Transverse colon (tissue), 3 donors: Measurements from ENCODE around the gene HERC4.

ENCODE experiments used
- CTCF ChIP-seq, 5 experiments: fragments of 200-600 bp in 3 of 5; fragments of 450-650 bp in 2 of 5; sonication (generic) in 3 of 5; IDR thresholded peaks; 1 replicate in 2 of 5; 2 replicates in 3 of 5; pipeline ENCODE4 v1.5.1; 2016 to 2017; ENCODE audit warnings: antibody characterized with exemption in 5 of 5, inconsistent platforms in 3 of 5, mild to moderate bottlenecking in 2 of 5, moderate library complexity in 1 of 5
- EP300 ChIP-seq: sonication (generic); formaldehyde crosslinking; IDR thresholded peaks from one replicate; pipeline ENCODE4 v1.6.1; 2017; ENCODE audit warnings: antibody characterized with exemption, low read depth

DNA sequence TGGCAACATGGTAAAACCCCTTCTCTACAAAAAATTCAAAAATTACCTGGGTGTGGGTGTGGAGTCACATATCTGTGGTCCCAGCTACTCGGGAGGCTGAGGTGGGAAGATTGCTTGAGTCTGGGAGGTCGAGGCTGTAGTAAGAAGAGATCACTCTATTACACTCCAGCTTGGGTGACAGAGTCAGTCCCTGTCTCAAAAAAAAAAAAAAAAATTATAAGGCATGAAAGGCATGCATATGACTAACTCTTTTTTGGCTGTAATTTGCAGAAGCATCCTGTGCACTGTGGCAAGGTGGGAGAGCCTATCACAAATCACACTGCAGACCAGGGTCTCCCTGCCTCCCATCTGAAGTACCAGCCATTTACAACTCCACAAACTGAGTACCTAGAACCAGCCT, 20.1 kb upstream of the HERC4 start:
- TF ChIP-seq EP300 (no peak), CTCF (IDR thresholded peaks at IDR 0.05) (no peak)
